PC-9 (cell line): ENCODE data around the gene C2CD2.

Experiments used
- EZH2 ChIP-seq: fragments of 200-600 bp; sonication (generic); IDR thresholded peaks from 2 replicates; pipeline ENCODE4 v1.8.0; 2017; ENCODE audit warnings: antibody characterized with exemption, low read depth
- TF ChIP-seq, protein P1 (sequence below): fragments of 200-600 bp; sonication (generic); conservative IDR thresholded peaks from 2 replicates; pipeline ENCODE4 v1.6.1; 2017; ENCODE audit warnings: mixed run types, antibody characterized with exemption, mild to moderate bottlenecking, moderate library complexity

DNA sequence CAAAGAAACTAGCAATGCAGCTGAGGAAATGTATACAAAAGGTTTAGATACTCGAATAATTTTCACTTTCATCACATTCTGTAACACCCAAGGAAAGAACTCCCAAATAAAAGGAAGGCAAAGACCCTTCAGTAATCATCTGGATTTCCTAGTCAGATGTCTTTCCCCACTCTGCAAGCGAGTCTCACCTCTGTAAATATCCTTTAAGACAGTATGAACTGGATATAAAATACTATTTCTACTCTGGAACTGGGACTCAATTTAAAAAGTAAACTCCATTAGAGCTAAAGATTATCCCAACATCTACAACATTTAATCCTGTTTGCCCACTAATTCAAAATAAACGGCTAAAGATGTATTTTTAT, 27.0 kb downstream of the C2CD2 start:
- no peak for TF ChIP-seq EZH2
- TF ChIP-seq, protein P1, sequence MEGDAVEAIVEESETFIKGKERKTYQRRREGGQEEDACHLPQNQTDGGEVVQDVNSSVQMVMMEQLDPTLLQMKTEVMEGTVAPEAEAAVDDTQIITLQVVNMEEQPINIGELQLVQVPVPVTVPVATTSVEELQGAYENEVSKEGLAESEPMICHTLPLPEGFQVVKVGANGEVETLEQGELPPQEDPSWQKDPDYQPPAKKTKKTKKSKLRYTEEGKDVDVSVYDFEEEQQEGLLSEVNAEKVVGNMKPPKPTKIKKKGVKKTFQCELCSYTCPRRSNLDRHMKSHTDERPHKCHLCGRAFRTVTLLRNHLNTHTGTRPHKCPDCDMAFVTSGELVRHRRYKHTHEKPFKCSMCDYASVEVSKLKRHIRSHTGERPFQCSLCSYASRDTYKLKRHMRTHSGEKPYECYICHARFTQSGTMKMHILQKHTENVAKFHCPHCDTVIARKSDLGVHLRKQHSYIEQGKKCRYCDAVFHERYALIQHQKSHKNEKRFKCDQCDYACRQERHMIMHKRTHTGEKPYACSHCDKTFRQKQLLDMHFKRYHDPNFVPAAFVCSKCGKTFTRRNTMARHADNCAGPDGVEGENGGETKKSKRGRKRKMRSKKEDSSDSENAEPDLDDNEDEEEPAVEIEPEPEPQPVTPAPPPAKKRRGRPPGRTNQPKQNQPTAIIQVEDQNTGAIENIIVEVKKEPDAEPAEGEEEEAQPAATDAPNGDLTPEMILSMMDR: no peak
